ENCODE data around the gene IL17RB.

DNA sequence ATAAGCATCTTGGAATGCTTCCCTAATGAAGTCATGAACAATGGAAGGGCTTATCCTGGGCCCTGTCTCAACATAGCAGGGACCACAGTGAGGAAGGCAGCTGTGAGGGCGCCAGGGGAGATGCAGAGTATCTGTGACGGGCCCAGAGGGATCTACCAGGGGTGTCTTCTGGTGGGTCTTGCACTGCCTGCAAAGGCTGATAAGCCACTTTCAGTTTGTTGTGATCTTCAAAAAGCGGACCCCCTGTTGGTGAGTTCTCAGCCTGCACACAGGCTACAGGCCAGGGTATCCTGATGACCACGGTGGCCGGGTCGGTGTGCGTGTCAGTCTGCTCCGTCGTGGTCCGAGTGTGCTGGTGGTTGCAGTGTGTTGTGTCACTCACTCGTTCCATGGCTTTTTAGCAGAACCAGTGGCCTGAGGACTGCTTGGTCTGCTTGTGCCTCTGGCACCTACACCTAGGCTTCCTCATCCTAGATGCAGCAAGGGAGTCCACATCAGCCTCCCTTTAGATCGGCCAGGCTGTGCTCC, 47.0 kb upstream of the IL17RB start:
- TF ChIP-seq EZH2 (IDR thresholded peaks at IDR 0.05; ENCODE audit: borderline replicate concordance, low read depth, low read length, poor library complexity, severe bottlenecking) = no peak
- TF ChIP-seq, protein P1, sequence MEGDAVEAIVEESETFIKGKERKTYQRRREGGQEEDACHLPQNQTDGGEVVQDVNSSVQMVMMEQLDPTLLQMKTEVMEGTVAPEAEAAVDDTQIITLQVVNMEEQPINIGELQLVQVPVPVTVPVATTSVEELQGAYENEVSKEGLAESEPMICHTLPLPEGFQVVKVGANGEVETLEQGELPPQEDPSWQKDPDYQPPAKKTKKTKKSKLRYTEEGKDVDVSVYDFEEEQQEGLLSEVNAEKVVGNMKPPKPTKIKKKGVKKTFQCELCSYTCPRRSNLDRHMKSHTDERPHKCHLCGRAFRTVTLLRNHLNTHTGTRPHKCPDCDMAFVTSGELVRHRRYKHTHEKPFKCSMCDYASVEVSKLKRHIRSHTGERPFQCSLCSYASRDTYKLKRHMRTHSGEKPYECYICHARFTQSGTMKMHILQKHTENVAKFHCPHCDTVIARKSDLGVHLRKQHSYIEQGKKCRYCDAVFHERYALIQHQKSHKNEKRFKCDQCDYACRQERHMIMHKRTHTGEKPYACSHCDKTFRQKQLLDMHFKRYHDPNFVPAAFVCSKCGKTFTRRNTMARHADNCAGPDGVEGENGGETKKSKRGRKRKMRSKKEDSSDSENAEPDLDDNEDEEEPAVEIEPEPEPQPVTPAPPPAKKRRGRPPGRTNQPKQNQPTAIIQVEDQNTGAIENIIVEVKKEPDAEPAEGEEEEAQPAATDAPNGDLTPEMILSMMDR (conservative IDR thresholded peaks at IDR 0.05; ENCODE audit: low read depth, low read length) = no peak
